GM21576 (cell line): ENCODE measurements around the gene MAN2A1.
A peak's percentile ranks its signal among the peaks of the same experiment; 100 is the strongest.

ENCODE experiments used
- ATAC-seq: cut with Tn5 transposase; IDR thresholded peaks from one replicate; pipeline ENCODE4 v1.9.1; 2021; ENCODE audit warnings: mild to moderate bottlenecking, moderate library complexity; ENCODE audit not compliant: unreplicated experiment

MAN2A1 gene

DNA sequence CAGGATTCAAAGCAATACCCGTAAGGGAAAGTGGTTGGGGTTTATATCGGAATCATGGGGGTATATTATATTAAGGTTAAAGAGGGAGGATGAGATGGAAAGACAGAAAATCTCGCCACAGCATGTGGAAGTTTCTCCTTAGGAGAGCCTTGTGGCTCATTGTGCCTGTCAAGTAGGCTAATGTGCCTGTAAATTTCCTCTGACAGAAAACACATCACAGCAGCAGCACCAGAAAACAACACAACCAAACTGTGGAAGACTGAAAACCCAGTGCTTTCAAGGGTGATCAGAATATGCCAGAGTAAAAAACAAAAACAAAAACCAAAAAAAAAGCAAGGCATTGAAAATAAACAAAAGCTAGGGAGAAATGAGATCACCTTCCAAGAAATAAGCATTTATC is 11.3 kb upstream of the MAN2A1 start:
- no peak for ATAC-seq

DNA sequence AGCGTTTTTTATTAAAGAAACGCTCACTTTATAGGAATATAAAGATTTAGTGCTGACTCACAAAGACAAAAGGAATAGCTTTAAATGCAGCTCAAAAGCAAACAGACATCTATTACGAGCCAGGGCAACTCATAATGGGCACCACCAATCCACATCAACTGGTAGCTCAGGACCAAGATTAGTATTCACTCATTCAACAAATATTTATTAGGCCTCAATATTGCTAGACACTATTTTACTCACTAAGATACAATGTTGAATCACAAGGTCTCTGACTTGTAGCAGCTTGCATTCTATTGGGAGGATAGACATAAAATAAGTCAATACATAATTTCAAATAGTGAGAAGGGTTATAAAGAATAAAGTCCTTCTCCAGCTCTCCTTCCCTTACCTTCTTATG is 8.0 kb upstream of the MAN2A1 start:
- no peak for ATAC-seq

DNA sequence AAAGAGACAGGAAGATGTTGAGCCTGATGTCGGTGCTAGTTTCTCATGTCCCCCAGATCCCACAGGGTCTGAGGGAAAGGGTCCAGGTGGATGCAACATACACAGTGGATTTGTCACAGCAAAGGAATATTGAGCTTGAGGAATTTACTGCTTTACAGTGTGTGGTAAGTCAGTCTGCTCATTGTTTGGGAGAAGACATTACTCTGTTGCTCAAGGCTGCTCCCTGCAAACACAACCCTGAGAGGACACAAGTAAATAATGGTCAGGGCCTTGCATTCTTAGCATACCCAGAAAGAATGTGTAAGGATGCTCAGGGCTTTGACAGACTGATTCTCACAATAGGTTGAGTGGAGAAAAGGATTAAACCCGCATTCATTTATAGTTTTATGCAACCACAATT is 7.3 kb upstream of the MAN2A1 start:
- ATAC-seq = no peak

DNA sequence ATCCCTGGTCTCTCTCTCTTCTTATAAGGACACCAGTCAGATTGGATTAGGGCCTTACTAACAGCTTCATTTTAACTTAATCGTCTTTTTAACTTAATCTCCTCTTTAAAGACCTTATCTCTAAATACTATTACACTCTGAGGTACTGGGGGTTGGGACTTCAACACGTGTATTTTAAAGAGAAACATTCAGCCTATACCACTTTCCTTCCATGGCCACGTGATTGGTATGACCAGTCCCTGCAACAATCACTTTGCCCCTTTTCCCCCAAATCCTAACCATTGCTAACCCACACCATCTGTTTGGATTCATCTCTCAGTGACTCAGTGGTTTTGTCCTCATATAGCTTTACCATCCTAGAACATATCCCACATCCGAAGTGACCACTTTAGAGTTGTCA is 3.8 kb upstream of the MAN2A1 start:
- ATAC-seq = no peak

DNA sequence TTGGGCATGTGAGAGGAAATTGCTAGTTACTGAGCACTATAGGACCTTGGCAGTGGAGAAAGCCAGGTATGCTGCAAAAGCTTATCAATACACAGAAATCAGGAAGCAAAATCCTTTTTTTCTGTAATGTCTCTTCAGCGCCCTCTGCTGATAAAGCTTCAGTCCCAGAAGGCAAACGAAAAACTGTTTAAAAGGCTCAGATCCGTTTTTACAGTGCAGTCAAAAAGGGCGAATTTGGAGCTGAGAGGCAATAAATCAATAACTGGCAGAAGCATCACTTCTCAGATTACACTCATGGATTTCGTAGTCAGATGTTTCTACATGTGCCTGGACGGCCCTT is 1.1 kb upstream of the MAN2A1 start:
- ATAC-seq = no peak

- peak; percentile 72 for ATAC-seq
Observed at GRCh38 chr5:109688970-109689739, 572 bp upstream of the MAN2A1 start.

- peak; percentile 10 for ATAC-seq
Observed at GRCh38 chr5:109690242-109690974, 681 bp downstream of the MAN2A1 start.

DNA sequence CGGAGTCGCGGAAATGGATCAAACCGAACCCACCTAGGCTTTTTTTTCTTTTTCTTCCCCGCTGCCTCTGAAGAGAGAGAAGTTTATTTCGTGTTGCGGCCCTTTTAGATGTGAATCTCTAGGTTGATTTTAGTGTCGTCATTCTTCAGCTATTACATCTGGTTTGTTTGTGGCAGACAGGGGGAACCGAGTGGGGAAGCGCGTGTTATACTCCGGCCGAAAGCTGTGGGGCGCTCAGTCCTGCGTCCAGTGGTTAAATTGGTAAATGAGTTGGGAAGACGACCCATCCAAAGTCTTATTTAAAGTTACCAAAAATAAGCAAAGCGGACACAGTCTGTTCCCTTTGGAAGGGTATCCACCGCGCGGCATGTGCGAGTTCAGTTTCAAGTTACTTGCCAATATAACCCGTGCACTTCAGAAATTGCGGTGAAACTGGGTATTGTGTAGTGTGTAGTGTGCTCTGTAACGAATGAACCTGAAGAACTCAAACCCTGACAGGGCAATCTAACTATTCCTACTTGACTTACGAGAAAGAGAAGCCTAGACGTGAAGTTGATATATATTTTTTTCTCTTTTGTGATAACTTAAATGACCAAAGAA is 1.3 kb downstream of the MAN2A1 start:
- peak; percentile 20 for ATAC-seq

GRCh38 chr5:109691996-109692395 is 2.3 kb downstream of the MAN2A1 start:
- ATAC-seq = no peak

- ATAC-seq = no peak
Observed at GRCh38 chr5:109692852-109693251, 3.1 kb downstream of the MAN2A1 start.

GRCh38 chr5:109693535-109694400 is 4.0 kb downstream of the MAN2A1 start:
- no peak for ATAC-seq

GRCh38 chr5:109694451-109694891 is 4.7 kb downstream of the MAN2A1 start:
- ATAC-seq = no peak

- peak; percentile 50 for ATAC-seq
Observed at GRCh38 chr5:109695005-109695926, 5.5 kb downstream of the MAN2A1 start.

- ATAC-seq = no peak
Observed at GRCh38 chr5:109697339-109697738, 7.6 kb downstream of the MAN2A1 start.

DNA sequence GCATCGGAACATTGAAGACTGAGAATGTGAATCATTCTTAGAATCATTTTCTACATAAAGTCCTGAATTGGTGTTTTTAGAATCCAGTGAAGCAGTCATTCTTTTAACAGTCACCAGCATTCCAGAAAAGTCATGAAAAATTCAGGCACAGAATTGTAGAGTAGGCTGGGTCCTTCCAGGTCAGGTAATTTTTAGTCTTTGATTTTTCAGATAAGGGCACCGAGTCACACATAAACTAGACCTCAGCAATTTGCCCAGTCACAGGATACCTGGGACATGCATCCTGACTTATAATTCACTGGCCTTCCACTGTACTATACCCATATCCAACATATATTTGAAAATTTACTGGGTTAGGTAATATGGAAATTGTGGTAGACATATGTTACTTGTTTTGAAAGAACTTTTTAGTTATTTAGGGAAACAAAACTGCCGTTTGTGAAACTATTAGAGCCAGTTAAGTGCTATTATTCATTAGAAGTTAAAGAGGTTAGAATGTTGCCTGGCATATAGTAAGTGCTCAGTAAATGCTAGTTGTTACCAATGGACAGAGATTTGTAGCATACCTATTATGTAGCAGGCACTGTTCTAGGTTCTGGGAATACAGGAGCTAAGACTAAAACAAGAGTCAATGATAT is 10.9 kb downstream of the MAN2A1 start:
- ATAC-seq = no peak

GRCh38 chr5:109701252-109701651 is 11.5 kb downstream of the MAN2A1 start:
- ATAC-seq = no peak

GRCh38 chr5:109701792-109702191 is 12.1 kb downstream of the MAN2A1 start:
- ATAC-seq = no peak

DNA sequence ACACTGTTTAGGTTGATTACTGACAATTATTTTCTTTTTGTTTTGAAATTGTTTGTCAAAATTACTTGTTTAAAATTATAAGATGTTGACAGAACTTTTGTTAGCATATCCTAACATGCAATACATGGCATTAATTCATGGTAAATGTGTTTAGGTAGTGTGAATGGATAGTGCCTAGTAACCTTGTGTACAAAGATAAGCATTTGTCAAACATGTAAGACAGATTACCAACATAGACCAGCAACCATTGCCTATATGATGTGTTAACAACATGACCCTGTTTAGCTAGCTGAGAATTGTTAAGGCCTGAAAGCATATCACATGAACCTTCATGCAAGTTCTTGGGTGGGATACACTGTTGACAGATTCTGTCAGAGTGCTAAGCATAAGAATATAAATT is 13.4 kb downstream of the MAN2A1 start:
- ATAC-seq = no peak

DNA sequence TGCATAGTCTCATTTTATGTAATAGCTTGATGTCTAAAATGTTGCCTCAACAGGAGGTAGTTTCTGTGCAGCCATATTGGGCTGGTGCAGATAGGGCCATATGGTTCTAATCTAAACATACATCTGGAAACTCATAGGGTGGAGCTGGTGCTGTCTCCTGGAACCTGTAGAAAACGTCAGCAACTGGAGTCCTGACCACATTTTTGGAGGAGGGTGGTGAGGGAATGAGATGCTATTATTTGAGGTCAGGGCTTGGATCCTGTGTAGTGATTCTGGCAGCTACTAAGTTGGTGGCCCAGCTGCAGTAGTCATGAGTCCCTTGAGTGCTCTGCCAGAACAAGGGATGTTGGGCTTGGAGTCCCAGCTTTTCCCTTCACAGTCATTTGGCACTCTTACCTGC is 14.1 kb downstream of the MAN2A1 start:
- no peak for ATAC-seq
